Astrocyte (in vitro differentiated cells and primary cell): ENCODE data around the gene ERN1.

Experiments used
- EZH2 ChIP-seq: IDR thresholded peaks from 2 replicates; pipeline ENCODE4 v1.6.1; 2012; ENCODE audit warnings: mild to moderate bottlenecking, low read length, inconsistent platforms; ENCODE audit not compliant: insufficient read depth
- TF ChIP-seq, protein P1 (sequence below): IDR thresholded peaks from 2 replicates; pipeline ENCODE4 v1.5.1; 2011; ENCODE audit warnings: low read depth, mild to moderate bottlenecking, inconsistent platforms, low read length, moderate library complexity; ENCODE audit not compliant: insufficient read depth

DNA sequence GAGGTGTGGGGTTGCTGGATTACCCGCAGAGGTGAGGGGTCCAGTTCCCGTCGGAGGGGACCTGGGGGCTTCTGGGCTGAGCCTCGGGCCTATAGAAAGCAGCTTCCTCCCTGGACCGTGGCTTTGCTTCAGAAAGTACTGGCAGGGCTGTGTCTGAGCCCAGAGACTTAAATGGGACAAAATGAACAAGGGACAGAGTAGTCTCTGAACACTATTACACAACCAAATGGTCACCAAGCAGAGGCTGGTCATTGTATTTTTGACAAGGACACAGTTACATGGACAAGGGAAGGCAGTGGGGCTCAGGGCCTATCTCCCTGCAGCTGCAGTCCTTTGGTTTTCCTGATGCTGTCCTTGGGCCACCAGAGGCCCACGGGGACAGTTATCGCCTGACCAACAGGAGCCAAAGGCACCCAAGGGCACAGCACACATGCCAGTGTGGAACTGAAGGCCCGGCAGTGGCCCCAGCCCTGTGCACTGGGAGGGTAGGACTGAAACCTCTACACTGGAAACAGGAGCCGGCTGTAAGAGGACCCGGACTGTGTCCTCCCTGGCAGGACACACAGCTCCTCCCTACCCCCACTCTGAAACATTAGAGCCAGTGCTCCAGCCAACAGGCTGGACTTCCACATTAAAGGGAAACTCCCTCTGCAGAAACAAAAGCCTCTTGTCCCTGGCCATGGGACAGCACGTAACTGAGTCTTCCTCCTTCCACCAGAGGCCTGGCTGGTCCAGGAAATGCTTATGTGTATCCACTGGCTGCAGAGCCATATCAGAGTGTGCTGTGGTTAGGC, 26.0 kb upstream of the ERN1 start:
- TF ChIP-seq, protein P1, sequence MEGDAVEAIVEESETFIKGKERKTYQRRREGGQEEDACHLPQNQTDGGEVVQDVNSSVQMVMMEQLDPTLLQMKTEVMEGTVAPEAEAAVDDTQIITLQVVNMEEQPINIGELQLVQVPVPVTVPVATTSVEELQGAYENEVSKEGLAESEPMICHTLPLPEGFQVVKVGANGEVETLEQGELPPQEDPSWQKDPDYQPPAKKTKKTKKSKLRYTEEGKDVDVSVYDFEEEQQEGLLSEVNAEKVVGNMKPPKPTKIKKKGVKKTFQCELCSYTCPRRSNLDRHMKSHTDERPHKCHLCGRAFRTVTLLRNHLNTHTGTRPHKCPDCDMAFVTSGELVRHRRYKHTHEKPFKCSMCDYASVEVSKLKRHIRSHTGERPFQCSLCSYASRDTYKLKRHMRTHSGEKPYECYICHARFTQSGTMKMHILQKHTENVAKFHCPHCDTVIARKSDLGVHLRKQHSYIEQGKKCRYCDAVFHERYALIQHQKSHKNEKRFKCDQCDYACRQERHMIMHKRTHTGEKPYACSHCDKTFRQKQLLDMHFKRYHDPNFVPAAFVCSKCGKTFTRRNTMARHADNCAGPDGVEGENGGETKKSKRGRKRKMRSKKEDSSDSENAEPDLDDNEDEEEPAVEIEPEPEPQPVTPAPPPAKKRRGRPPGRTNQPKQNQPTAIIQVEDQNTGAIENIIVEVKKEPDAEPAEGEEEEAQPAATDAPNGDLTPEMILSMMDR: no peak
- TF ChIP-seq EZH2: no peak
